ENCODE data around the gene PCYOX1L. TPM values are rescaled to one million over a fixed set of nuclear protein-coding genes. Genes with fewer than 3 reads are reported as not detected.

PCYOX1L gene
- polyA plus RNA-seq, 2 of the 4 experiments (the other 2 are of a cell fraction): 2.1 to 6.7 TPM

GRCh38 chr5:149367972-149368645 is 10.3 kb downstream of the PCYOX1L start (continued):
- no peak for TF ChIP-seq RNF2 (IDR thresholded peaks at IDR 0.05; ENCODE audit: borderline replicate concordance, low read depth)
- TF ChIP-seq CEBPB (IDR thresholded peaks at IDR 0.05): no peak
- TF ChIP-seq KDM1A (IDR thresholded peaks at IDR 0.05; ENCODE audit: low read depth): no peak
- TF ChIP-seq MAFK (IDR thresholded peaks at IDR 0.05; ENCODE audit: partially characterized antibody): no peak
- no peak for TF ChIP-seq SREBF2 (IDR thresholded peaks at IDR 0.05)

- 40% methylated on average over 2 of the region's 2 CpGs for WGBS (ENCODE audit: missing lambda C conversion rate)
- H3K9me3 ChIP-seq: no peaks in the 10 kb centered on the region
- peaks cover 4% of the 10 kb centered on the region; the same call in 1 of the 3 replicates for H3K4me1 ChIP-seq
- no peak for ATAC-seq
- no peak overlapping the region for H3K4me2 ChIP-seq
- no peak for FAIRE-seq
- H3K4me3 ChIP-seq: no peak overlapping the region
- TF ChIP-seq RARB (CRISPR knock-in tag; IDR thresholded peaks at IDR 0.05): no peak
- no peak for TF ChIP-seq SREBF2 (IDR thresholded peaks at IDR 0.05)
- TF ChIP-seq NFE2L2 (conservative IDR thresholded peaks at IDR 0.05; ENCODE audit: low read length): no peak
- TF ChIP-seq MAFK (IDR thresholded peaks at IDR 0.05; ENCODE audit: partially characterized antibody): no peak
- no peak for TF ChIP-seq TP53 (CRISPR knock-in tag; IDR thresholded peaks at IDR 0.05)
- no peak for TF ChIP-seq ZSCAN20 (CRISPR knock-in tag; IDR thresholded peaks at IDR 0.05)
- TF ChIP-seq JUNB (IDR thresholded peaks at IDR 0.05): no peak
- TF ChIP-seq BHLHE40 (IDR thresholded peaks at IDR 0.05; ENCODE audit: low read depth, low read length): no peak
- no peak for TF ChIP-seq FOSB (CRISPR knock-in tag; IDR thresholded peaks at IDR 0.05)
- TF ChIP-seq ELK1 (IDR thresholded peaks at IDR 0.05; ENCODE audit: low read depth, low read length): no peak
- no peak for TF ChIP-seq POLR2A (IDR thresholded peaks at IDR 0.05; ENCODE audit: low read length)
- TF ChIP-seq BCL3 (IDR thresholded peaks at IDR 0.05): no peak
- TF ChIP-seq ZFP36 (IDR thresholded peaks at IDR 0.05; ENCODE audit: borderline replicate concordance, partially characterized antibody): no peak
- CTCF ChIA-PET: interaction anchor here (0.6 to 44.9 kb wide), 20 partner anchors 15 to 326 kb away, joined by 3 to 1709 read pairs (median 5); partner anchors contain the start of genes GRPEL2, IL17B and PCYOX1L
- no peak for DNase-seq (ENCODE audit: low read depth in 1 of 2, low spot score in 1 of 2)
- POLR2A ChIA-PET: interaction anchor here (1.2 kb wide), 1 partner anchor 26 kb away, joined by 4 read pairs; the partner anchor contains the start of gene GRPEL2
- H3K27ac ChIP-seq: no peak overlapping the region
These were observed 13.0 kb downstream of the PCYOX1L start for GRCh38 chr5:149370878-149371277.

- peaks cover 4% of the 10 kb centered on the region; the same call in 1 of the 3 replicates for H3K4me1 ChIP-seq
- TF ChIP-seq MAZ (IDR thresholded peaks at IDR 0.05; ENCODE audit: borderline replicate concordance, low read depth, low read length): no peak
- peak; percentile 77 for TF ChIP-seq CTCF (IDR thresholded peaks at IDR 0.05)
- peak; percentile 63 for TF ChIP-seq SMC3 (IDR thresholded peaks at IDR 0.05)
- peak; percentile 70 to 80 for TF ChIP-seq RAD21 (conservative IDR thresholded peaks at IDR 0.05 in 1 of 2, IDR thresholded peaks at IDR 0.05 in 1 of 2)
- 32% methylated on average over 12 of the region's 12 CpGs for WGBS (ENCODE audit: missing lambda C conversion rate)
- ATAC-seq: peak; percentile 91 to 93
- H3K4me2 ChIP-seq: no peak overlapping the region
- DNase-seq (ENCODE audit: low read depth in 1 of 2, low spot score in 1 of 2): peak; percentile 62 to 81
- no peak for FAIRE-seq
- no peaks in the 10 kb centered on the region for H3K9me3 ChIP-seq
- CTCF ChIA-PET: interaction anchor here (0.6 to 44.9 kb wide), 26 partner anchors 14 to 534 kb away, joined by 3 to 1709 read pairs (median 5); partner anchors contain the start of genes CSNK1A1, GRPEL2, IL17B and PCYOX1L
- H3K4me3 ChIP-seq: no peak overlapping the region
- POLR2A ChIA-PET: interaction anchor here (1.2 kb wide), 2 partner anchors 27 to 180 kb away, joined by 4 read pairs; partner anchors contain the start of genes CSNK1A1 and GRPEL2
- no peak overlapping the region for H3K27ac ChIP-seq
These were observed 13.6 kb downstream of the PCYOX1L start for GRCh38 chr5:149371296-149371962.
